ENCODE data around the gene HYAL2. TPM values are rescaled to one million over a fixed set of nuclear protein-coding genes. Genes with fewer than 3 reads are reported as not detected.

Gene HYAL2
- total and polyA plus RNA-seq, 9 of the 15 experiments (the other 6 are each of a cell fraction or from before 2014, with no cell fraction given): 0.36 to 22.7 (median 11.4) TPM; not detected in 1

- TF ChIP-seq ZNF444 (CRISPR knock-in tag; IDR thresholded peaks at IDR 0.05) (no peak), SNAPC5 (CRISPR knock-in tag; IDR thresholded peaks at IDR 0.05) (no peak), L3MBTL2 (IDR thresholded peaks at IDR 0.05) (no peak)
Observed at GRCh38 chr3:50365842-50366220, 43.3 kb upstream of the HYAL2 start (continued).

DNA sequence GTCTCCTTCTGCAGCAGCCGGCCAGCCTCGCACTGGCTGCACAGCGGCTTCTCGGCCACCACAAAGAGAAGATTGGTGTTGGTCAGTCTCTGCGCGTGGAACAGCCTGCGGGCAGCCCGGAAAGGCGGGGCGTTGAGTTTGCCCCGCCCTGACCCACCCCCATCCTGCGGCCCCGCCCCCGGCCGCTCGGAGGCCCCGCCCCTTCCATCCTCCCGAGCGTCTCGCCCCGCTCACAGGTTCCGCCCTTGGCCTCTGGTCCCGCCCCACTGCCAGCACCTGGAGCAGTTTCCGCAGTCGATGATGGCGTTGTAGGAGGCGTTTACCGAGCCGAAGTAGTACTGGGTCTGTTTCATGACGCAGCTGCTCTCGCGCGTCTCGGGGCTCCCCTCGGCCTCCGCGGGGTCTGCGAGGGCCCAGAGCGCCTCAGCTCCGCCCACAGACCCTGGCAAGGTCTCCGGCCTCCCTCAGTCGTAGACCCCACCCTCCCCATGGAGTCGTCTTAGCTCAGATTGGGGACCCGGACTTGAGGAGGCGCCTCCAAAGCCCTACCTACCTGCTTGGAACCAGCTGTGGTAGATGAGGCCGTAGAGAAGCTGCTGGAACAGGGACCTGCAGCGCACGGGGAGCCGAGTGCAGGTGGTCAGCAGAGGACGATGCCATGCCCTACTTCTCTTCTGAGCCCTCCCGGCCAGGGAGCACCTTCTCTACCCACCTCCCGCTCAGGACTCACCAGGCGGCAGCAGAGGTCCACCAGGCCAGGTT, 42.7 kb upstream of the HYAL2 start:
- Histone ChIP-seq H3K27ac (ENCODE audit: extremely low read depth, low read depth, low read length) (no peak overlapping the region), H3K9ac (ENCODE audit: insufficient read depth in 1 of 2, low read depth in 2 of 2, low read length in 2 of 2) (peak overlapping the region; percentile 22 to 92; a peak in 2 of 4 replicates), H3K9me1 (ENCODE audit: control insufficient read depth, insufficient read depth, low read length) (no peaks in the 10 kb centered on the region), H4K20me1 (replicated peaks; ENCODE audit: control insufficient read depth, insufficient read depth, low read length) (no peaks in the 10 kb centered on the region), H2AFZ (ENCODE audit: low read depth, low read length) (peak overlapping the region; percentile 91), H3K79me2 (ENCODE audit: control insufficient read depth, insufficient read depth, low read length) (no peaks in the 10 kb centered on the region), H3K4me3 (peak overlapping the region; percentile 39), H3K27me3 (ENCODE audit: control insufficient read depth in 2 of 2, insufficient read depth in 2 of 2, low read length in 2 of 2) (no peaks in the 10 kb centered on the region), H3K4me2 (ENCODE audit: insufficient read depth, low read length) (peak overlapping the region; percentile 69), H3K36me3 (ENCODE audit: control insufficient read depth, insufficient read depth, low read length) (no peaks in the 10 kb centered on the region), H3K4me1 (replicated peaks in 1 of 2; ENCODE audit: control insufficient read depth in 2 of 2, insufficient read depth in 2 of 2, low read length in 2 of 2) (peaks cover 0 to 30% of the 10 kb centered on the region in 2 experiments; a peak in 3 of 5 replicates), H3K9me3 (replicated peaks; ENCODE audit: control insufficient read depth, insufficient read depth, low read depth, low read length) (no peaks in the 10 kb centered on the region)
- ChIA-PET POLR2A (interaction anchor here (0.6 to 1.0 kb wide), 4 partner anchors 11 to 87 kb away, joined by 3 to 4 read pairs (median 3); no protein-coding TSS in a partner anchor), CTCF (ENCODE audit: low intra/inter-chr PET ratio) (no interaction called here)
- WGBS (ENCODE audit: insufficient coverage, low coverage, missing lambda C conversion rate): 3% methylated on average over 32 of the region's 53 CpGs
- in situ Hi-C loops (cut with MboI): no loop called here
- no TSS peak for BruUV-seq (replicated peaks)
- intact Hi-C loops (cut with micrococcal nuclease): no loop called here
- ATAC-seq: peak; percentile 94
- FAIRE-seq: peak; percentile 84
- peak; percentile 87 to 93 (median 90) for DNase-seq (ENCODE audit: extremely low read depth in 1 of 4, low spot score in 3 of 4)
- 0 out of 2 replicates have a peak, but pooled peaks have one; percentile 30 for TF ChIP-seq CREB1 (IDR thresholded peaks at IDR 0.05)
- no peak for TF ChIP-seq CREB1 (CRISPR knock-in tag; IDR thresholded peaks at IDR 0.05)
- TF ChIP-seq, protein P1, sequence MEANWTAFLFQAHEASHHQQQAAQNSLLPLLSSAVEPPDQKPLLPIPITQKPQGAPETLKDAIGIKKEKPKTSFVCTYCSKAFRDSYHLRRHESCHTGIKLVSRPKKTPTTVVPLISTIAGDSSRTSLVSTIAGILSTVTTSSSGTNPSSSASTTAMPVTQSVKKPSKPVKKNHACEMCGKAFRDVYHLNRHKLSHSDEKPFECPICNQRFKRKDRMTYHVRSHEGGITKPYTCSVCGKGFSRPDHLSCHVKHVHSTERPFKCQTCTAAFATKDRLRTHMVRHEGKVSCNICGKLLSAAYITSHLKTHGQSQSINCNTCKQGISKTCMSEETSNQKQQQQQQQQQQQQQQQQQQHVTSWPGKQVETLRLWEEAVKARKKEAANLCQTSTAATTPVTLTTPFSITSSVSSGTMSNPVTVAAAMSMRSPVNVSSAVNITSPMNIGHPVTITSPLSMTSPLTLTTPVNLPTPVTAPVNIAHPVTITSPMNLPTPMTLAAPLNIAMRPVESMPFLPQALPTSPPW (CRISPR knock-in tag; IDR thresholded peaks at IDR 0.05): peak; percentile 20; the same call in 1 of the 2 replicates
- TF ChIP-seq GATAD2B (IDR thresholded peaks at IDR 0.05; ENCODE audit: borderline replicate concordance): no peak
- 0 out of 4 replicates have a peak, but pooled peaks of 1 of the 2 experiments have one; percentile 16 for TF ChIP-seq MAZ (CRISPR knock-in tag; conservative IDR thresholded peaks at IDR 0.05 in 1 of 2, IDR thresholded peaks at IDR 0.05 in 1 of 2)
- 0 out of 2 replicates have a peak, but pooled peaks have one; percentile 40 for TF ChIP-seq SPI1 (IDR thresholded peaks at IDR 0.05; ENCODE audit: borderline replicate concordance, low read depth, low read length)
- no peak for TF ChIP-seq ATF1 (CRISPR knock-in tag; IDR thresholded peaks at IDR 0.05)
- TF ChIP-seq ATF1 (tag; IDR thresholded peaks at IDR 0.05): 0 out of 2 replicates have a peak, but pooled peaks have one; percentile 11
- peak; percentile 25; the same call in 1 of the 2 replicates for TF ChIP-seq CHD2 (IDR thresholded peaks at IDR 0.05; ENCODE audit: low read depth, low read length)
- TF ChIP-seq GABPB1 (CRISPR knock-in tag; IDR thresholded peaks at IDR 0.05): 0 out of 2 replicates have a peak, but pooled peaks have one; percentile 7
- TF ChIP-seq HDGF (IDR thresholded peaks at IDR 0.05): no peak
- TF ChIP-seq RCOR1 (IDR thresholded peaks at IDR 0.05; ENCODE audit: borderline replicate concordance in 1 of 2, low read depth in 2 of 2, low read length in 2 of 2): 0 out of 4 replicates have a peak, but pooled peaks of 1 of the 2 experiments have one; percentile 4
- TF ChIP-seq, protein P2, sequence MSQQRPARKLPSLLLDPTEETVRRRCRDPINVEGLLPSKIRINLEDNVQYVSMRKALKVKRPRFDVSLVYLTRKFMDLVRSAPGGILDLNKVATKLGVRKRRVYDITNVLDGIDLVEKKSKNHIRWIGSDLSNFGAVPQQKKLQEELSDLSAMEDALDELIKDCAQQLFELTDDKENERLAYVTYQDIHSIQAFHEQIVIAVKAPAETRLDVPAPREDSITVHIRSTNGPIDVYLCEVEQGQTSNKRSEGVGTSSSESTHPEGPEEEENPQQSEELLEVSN (IDR thresholded peaks at IDR 0.05; ENCODE audit: borderline replicate concordance in 1 of 2, extremely low read depth in 1 of 2, insufficient read depth in 1 of 2, insufficient read length in 1 of 2, low read depth in 1 of 2, low read length in 1 of 2, poor library complexity in 1 of 2, severe bottlenecking in 1 of 2): peak in 1 of 2 experiments; percentile 7
- TF ChIP-seq TBP (optimal IDR thresholded peaks at IDR 0.05; ENCODE audit: low read depth, low read length): peak; percentile 30
